Esophagus muscularis mucosa (tissue), 4 donors: ENCODE results near the gene FGF12. TPM values are rescaled to one million over a fixed set of nuclear protein-coding genes. Genes with fewer than 3 reads are reported as not detected.

Source experiments
- DNase-seq: peaks from one replicate; pipeline ENCODE4 v3.0.0-alpha.2; 2017; ENCODE audit errors: extremely low spot score
- H3K27ac ChIP-seq, 4 donors: fragments of 200-600 bp; sonication (generic); replicated peaks in 1 of 4; 1 replicate in 3 of 4; 2 replicates in 1 of 4; pipeline ENCODE4 v1.5.1; 2016 to 2019; ENCODE audit warnings: mild to moderate bottlenecking in 1 of 4
- H3K27me3 ChIP-seq, 4 donors: fragments of 200-600 bp; sonication (generic); one replicate each; pipeline versions ENCODE4 v1.5.1 to v1.6.0; 2016 to 2019
- H3K36me3 ChIP-seq, 4 donors: fragments of 200-600 bp; sonication (generic); one replicate each; pipeline ENCODE4 v1.5.1; 2016 to 2019
- H3K4me1 ChIP-seq, 4 donors: fragments of 200-600 bp; sonication (generic); one replicate each; pipeline ENCODE4 v1.5.1; 2016 to 2019
- H3K4me3 ChIP-seq, 4 donors: fragments of 200-600 bp; sonication (generic); 1 replicate in 2 of 4; 2 replicates in 2 of 4; pipeline ENCODE4 v1.5.1; 2016 to 2019; ENCODE audit warnings: mild to moderate bottlenecking in 4 of 4, moderate library complexity in 1 of 4
- H3K9me3 ChIP-seq, 4 donors: fragments of 200-600 bp; sonication (generic); 1 replicate in 3 of 4; 2 replicates in 1 of 4; pipeline ENCODE4 v1.5.1; 2016 to 2019
- EP300 ChIP-seq: sonication (generic); formaldehyde crosslinking; IDR thresholded peaks from one replicate; pipeline ENCODE4 v1.6.1; 2017; ENCODE audit warnings: antibody characterized with exemption
- POLR2A ChIP-seq: fragments of 450-650 bp; IDR thresholded peaks from one replicate; pipeline ENCODE4 v1.6.1; 2017; ENCODE audit warnings: antibody characterized with exemption, moderate library complexity, mild to moderate bottlenecking, low read depth
- POLR2AphosphoS5 ChIP-seq, 2 donors: sonication (generic); formaldehyde crosslinking; IDR thresholded peaks; one replicate each; pipeline ENCODE4 v1.6.1; 2017; ENCODE audit warnings: antibody characterized with exemption in 2 of 2
- WGBS: methylation state at CpG from one replicate; pipeline ENCODE4 v1.1.5; 2018; 5-methylcytosine and 5-hydroxymethylcytosine counted together
- intact Hi-C: fragments of 100-400 bp; cut with DNase I; formaldehyde crosslinking; loops from one replicate; pipeline ENCODE4 v1.15.1; 2023
- total RNA-seq, 4 donors: library from RNA; depleted of rRNA; stranded (reverse); fragments of >200 nt; gene quantifications; one replicate each; pipeline versions ENCODE4 v1.1.0 to v1.2.1, GENCODE V29; 2016
- TF ChIP-seq, protein P1 (sequence below), 3 experiments: fragments of 200-600 bp in 2 of 3; fragments of 450-650 bp in 1 of 3; sonication (generic) in 2 of 3; IDR thresholded peaks; one replicate each; pipeline ENCODE4 v1.5.1; 2017 to 2019; ENCODE audit warnings: antibody characterized with exemption in 3 of 3, mild to moderate bottlenecking in 2 of 3, moderate library complexity in 1 of 3

The FGF12 gene
- total RNA-seq, 4 donors from 2014 or later: 4.6 to 19.5 (median 10.2) TPM

DNA sequence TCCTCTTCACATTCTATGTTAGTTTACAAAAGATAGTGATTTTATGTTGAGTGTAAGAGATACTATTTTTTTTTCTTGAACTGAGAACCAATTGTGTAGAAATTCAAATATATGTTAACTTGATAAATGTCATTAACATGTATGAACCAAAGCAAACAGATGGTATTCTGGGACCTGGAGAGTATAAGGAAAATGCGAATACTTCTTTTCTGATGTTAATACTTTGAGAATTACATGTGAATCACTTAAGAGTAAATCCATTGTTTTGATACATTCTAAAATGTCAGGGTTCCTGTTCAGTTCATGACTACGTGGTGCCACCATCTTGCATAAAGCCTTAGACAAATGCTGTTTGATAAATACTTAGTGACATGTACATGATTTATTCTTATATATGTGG, 541.3 kb downstream of the FGF12 start:
- peaks cover 0 to 3% (median 0%) of the 10 kb centered on the region in 4 donors for H3K4me1 ChIP-seq
- DNase-seq: no peak
- H3K36me3 ChIP-seq: no peaks in the 10 kb centered on the region
- no peak overlapping the region for H3K27ac ChIP-seq
- intact Hi-C loops: loop anchor here (5.0 kb wide), 2 partner anchors 236 to 256 kb away; no protein-coding TSS in a partner anchor
- 75% methylated on average over 2 of the region's 2 CpGs for WGBS
- no peak overlapping the region for H3K4me3 ChIP-seq
- H3K27me3 ChIP-seq: no peaks in the 10 kb centered on the region
- TF ChIP-seq POLR2A: no peak
- TF ChIP-seq, protein P1, sequence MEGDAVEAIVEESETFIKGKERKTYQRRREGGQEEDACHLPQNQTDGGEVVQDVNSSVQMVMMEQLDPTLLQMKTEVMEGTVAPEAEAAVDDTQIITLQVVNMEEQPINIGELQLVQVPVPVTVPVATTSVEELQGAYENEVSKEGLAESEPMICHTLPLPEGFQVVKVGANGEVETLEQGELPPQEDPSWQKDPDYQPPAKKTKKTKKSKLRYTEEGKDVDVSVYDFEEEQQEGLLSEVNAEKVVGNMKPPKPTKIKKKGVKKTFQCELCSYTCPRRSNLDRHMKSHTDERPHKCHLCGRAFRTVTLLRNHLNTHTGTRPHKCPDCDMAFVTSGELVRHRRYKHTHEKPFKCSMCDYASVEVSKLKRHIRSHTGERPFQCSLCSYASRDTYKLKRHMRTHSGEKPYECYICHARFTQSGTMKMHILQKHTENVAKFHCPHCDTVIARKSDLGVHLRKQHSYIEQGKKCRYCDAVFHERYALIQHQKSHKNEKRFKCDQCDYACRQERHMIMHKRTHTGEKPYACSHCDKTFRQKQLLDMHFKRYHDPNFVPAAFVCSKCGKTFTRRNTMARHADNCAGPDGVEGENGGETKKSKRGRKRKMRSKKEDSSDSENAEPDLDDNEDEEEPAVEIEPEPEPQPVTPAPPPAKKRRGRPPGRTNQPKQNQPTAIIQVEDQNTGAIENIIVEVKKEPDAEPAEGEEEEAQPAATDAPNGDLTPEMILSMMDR (IDR thresholded peaks at IDR 0.05): no peak
- TF ChIP-seq POLR2AphosphoS5 (IDR thresholded peaks at IDR 0.05): no peak
- no peak for TF ChIP-seq EP300
- no peaks in the 10 kb centered on the region for H3K9me3 ChIP-seq

DNA sequence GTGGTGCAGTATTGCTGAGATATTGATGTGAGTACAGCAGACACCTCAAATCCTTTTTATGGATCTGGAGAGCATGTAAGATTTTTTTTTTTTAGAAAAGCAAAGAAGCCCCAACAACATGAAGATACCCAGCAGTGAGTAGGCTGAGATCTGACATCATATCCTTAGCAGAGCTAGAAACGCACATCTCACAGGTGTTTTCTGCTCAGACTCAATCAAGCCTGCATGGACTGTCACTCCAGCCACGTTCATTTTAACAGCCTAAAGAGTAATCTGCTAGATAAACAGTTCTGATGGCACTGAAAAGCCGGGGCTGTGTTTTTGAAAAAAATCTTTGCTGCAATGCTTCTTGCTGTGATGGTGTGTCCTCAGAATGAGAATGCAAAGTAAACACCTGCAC, 544.2 kb downstream of the FGF12 start:
- Histone ChIP-seq H3K4me1 (no peaks in the 10 kb centered on the region), H3K9me3 (no peaks in the 10 kb centered on the region), H3K27me3 (no peaks in the 10 kb centered on the region), H3K27ac (no peak overlapping the region), H3K36me3 (no peaks in the 10 kb centered on the region), H3K4me3 (no peak overlapping the region)
- WGBS: 53% methylated on average over 3 of the region's 3 CpGs
- DNase-seq: no peak
- TF ChIP-seq EP300 (no peak), POLR2A (no peak), POLR2AphosphoS5 (IDR thresholded peaks at IDR 0.05) (no peak)
- TF ChIP-seq, protein P1 (IDR thresholded peaks at IDR 0.05): no peak
- intact Hi-C loops: no loop called here

DNA sequence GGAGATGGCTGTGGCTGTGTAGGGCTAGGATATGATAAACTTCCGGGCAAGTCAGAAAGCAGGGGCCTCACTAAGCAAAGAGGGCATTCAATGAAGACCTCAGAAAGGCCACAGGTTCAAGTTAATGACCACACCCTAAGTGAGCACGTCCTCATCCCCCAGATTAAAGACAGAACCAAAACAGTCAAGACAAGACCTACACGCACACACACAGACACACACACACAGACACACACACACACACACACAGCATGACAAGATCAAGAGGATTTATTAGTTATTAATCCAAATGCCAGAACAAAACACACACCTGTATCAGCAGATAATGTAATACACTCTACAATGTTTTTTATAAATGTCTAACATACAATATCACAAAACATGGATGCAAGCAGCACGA, 546.2 kb downstream of the FGF12 start:
- no peak overlapping the region for H3K27ac ChIP-seq
- TF ChIP-seq POLR2A (no peak), EP300 (no peak), POLR2AphosphoS5 (IDR thresholded peaks at IDR 0.05) (no peak)
- TF ChIP-seq, protein P1 (IDR thresholded peaks at IDR 0.05): no peak
- H3K36me3 ChIP-seq: no peaks in the 10 kb centered on the region
- DNase-seq: no peak
- no peaks in the 10 kb centered on the region for H3K4me1 ChIP-seq
- intact Hi-C loops: no loop called here
- 89% methylated on average over 4 of the region's 4 CpGs for WGBS
- H3K4me3 ChIP-seq: no peak overlapping the region
- H3K9me3 ChIP-seq: no peaks in the 10 kb centered on the region
- no peaks in the 10 kb centered on the region for H3K27me3 ChIP-seq

DNA sequence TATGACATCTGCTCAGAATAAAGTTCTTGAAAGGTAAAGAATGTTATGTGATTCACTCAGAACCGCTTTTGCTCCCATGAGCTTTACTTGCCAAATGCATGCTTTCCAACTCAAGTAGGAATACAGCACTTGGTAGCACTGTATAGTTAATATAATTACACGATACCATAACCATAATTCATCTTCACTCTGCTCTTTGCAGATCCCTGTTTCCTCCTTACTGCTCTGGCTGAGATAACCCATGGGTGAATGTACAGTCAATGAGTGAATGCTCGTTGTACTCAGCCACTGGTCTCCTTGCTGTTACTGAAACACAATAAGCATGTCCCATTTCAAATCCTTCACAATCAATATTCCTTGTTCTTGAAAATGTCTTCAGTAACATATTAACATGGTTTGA, 550.0 kb downstream of the FGF12 start:
- Histone ChIP-seq H3K9me3 (no peaks in the 10 kb centered on the region), H3K4me1 (peaks cover 0 to 6% (median 0%) of the 10 kb centered on the region in 4 donors), H3K27ac (no peak overlapping the region), H3K27me3 (no peaks in the 10 kb centered on the region), H3K36me3 (no peaks in the 10 kb centered on the region), H3K4me3 (no peak overlapping the region)
- TF ChIP-seq POLR2AphosphoS5 (IDR thresholded peaks at IDR 0.05): no peak
- TF ChIP-seq POLR2A: no peak
- WGBS: 75% methylated on average over 3 of the region's 3 CpGs
- no peak for DNase-seq
- intact Hi-C loops: no loop called here

DNA sequence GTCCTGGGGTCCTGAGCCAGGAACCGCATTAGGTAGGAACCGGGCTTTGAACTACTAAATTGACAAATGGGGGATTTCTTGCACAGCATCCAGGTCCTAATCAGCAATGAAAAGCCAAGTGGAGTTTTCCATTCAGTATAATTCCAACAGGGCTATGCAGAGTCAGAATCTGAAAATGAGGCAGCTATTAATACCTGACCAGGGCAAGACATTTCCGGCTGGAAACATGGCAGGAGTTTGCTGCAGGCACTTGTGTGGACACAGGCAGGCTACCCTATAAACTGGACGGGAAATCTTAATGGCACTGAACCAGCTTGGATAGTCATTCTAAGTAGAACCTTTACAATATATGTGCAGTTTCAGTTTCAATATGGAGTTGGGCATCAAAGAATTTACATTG, 553.1 kb downstream of the FGF12 start:
- Histone ChIP-seq H3K4me1 (peaks cover 0 to 10% (median 0%) of the 10 kb centered on the region in 4 donors), H3K36me3 (peaks cover 0 to 3% (median 0%) of the 10 kb centered on the region in 4 donors), H3K4me3 (no peak overlapping the region), H3K9me3 (no peaks in the 10 kb centered on the region), H3K27ac (no peak overlapping the region), H3K27me3 (no peaks in the 10 kb centered on the region)
- no peak for DNase-seq
- 93% methylated on average over 4 of the region's 4 CpGs for WGBS
- TF ChIP-seq, protein P1 (IDR thresholded peaks at IDR 0.05): no peak
- TF ChIP-seq POLR2AphosphoS5 (IDR thresholded peaks at IDR 0.05) (no peak), EP300 (no peak), POLR2A (no peak)
- intact Hi-C loops: no loop called here
